ENCODE measurements around the gene CHMP1A. TPM values are rescaled to one million over a fixed set of nuclear protein-coding genes. Genes with fewer than 3 reads are reported as not detected.
"Not testable (repeated sequence)": the region's sequence is repeated elsewhere in the genome, so short reads cannot be mapped to it uniquely, and the experiment has no call there.

Gene CHMP1A
- total RNA-seq, 1 experiment from 2014 or later = 158 TPM

- H3K4me2 ChIP-seq (ENCODE audit: low read length); DNase-seq (ENCODE audit: low read depth, low spot score); POLR2A ChIA-PET; H3K4me3 ChIP-seq (replicated peaks in 1 of 2; ENCODE audit: low read depth in 1 of 2, low read length in 2 of 2); BruUV-seq (replicated peaks); H3K27me3 ChIP-seq (ENCODE audit: insufficient read depth, low read length); H3K9ac ChIP-seq (ENCODE audit: low read length); H2AFZ ChIP-seq (ENCODE audit: low read depth, low read length, poor library complexity, severe bottlenecking); H3K9me3 ChIP-seq (ENCODE audit: control insufficient read depth in 1 of 2, insufficient read depth in 1 of 2, low read depth in 1 of 2, low read length in 2 of 2); H4K20me1 ChIP-seq (ENCODE audit: insufficient read depth); RAD21 ChIA-PET (ENCODE audit: low non-redundant PET in 1 of 2, low total read pairs in 2 of 2, uncharacterized antibody in 2 of 2, unreplicated experiment in 2 of 2); intact Hi-C loops (cut with micrococcal nuclease); ATAC-seq; H3K27ac ChIP-seq (ENCODE audit: low read depth, low read length); H3K9me2 ChIP-seq (ENCODE audit: insufficient read depth): not testable (repeated sequence)
- CTCF ChIA-PET = interaction anchor here (1.1 kb wide), 1 partner anchor 11 kb away, joined by 3 read pairs; no protein-coding TSS in a partner anchor
- peaks cover 27 to 65% of the 10 kb centered on the region in 2 experiments; a peak in 3 of 4 replicates for H3K36me3 ChIP-seq (ENCODE audit: control insufficient read depth in 1 of 2, insufficient read depth in 2 of 2, low read length in 2 of 2)
- peaks cover 30% of the 10 kb centered on the region for H3K79me2 ChIP-seq (ENCODE audit: insufficient read depth, low read length)
- H3K4me1 ChIP-seq (ENCODE audit: control insufficient read depth in 1 of 2, insufficient read depth in 2 of 2, low read length in 2 of 2) = peaks cover 9 to 20% of the 10 kb centered on the region in 2 experiments
These were observed 32.1 kb upstream of the CHMP1A start for GRCh38 chr16:89689621-89690020.

GRCh38 chr16:89689142-89689541 is 31.6 kb upstream of the CHMP1A start:
- no peak overlapping the region for H3K4me3 ChIP-seq (replicated peaks in 1 of 2; ENCODE audit: low read depth in 1 of 2, low read length in 2 of 2)
- ATAC-seq = no peak
- no peak overlapping the region for H2AFZ ChIP-seq (ENCODE audit: low read depth, low read length, poor library complexity, severe bottlenecking)
- DNase-seq (ENCODE audit: low read depth, low spot score) = no peak
- POLR2A ChIA-PET = no interaction called here
- TF ChIP-seq POLR2A (IDR thresholded peaks at IDR 0.05; ENCODE audit: borderline replicate concordance, extremely low read depth, insufficient read depth, insufficient read length) = no peak
- TF ChIP-seq FOSL1 (IDR thresholded peaks at IDR 0.05; ENCODE audit: low read depth) = no peak
- no peak for TF ChIP-seq ELF1 (IDR thresholded peaks at IDR 0.05; ENCODE audit: borderline replicate concordance, low read depth)
- TF ChIP-seq CTCF (IDR thresholded peaks at IDR 0.05 in 2 of 3, conservative IDR thresholded peaks at IDR 0.05 in 1 of 3; ENCODE audit: borderline replicate concordance in 1 of 3, insufficient read depth in 1 of 3, low read depth in 2 of 3, low read length in 2 of 3) = no peak
- no peak for TF ChIP-seq REST (IDR thresholded peaks at IDR 0.05; ENCODE audit: low read depth)
- TF ChIP-seq RAD21 (IDR thresholded peaks at IDR 0.05; ENCODE audit: low read depth) = no peak
- no peak for TF ChIP-seq ZNF274 (IDR thresholded peaks at IDR 0.05; ENCODE audit: low read depth, low read length)
- no peak for TF ChIP-seq EZH2phosphoT487 (IDR thresholded peaks at IDR 0.05; ENCODE audit: borderline replicate concordance)
- TF ChIP-seq JUND (IDR thresholded peaks at IDR 0.05) = no peak
- no peaks in the 10 kb centered on the region for H4K20me1 ChIP-seq (ENCODE audit: insufficient read depth)
- CTCF ChIA-PET = interaction anchor here (1.1 kb wide), 1 partner anchor 11 kb away, joined by 3 read pairs; no protein-coding TSS in a partner anchor
- H3K27me3 ChIP-seq (ENCODE audit: insufficient read depth, low read length) = no peaks in the 10 kb centered on the region
- peaks cover 9 to 20% of the 10 kb centered on the region in 2 experiments for H3K4me1 ChIP-seq (ENCODE audit: control insufficient read depth in 1 of 2, insufficient read depth in 2 of 2, low read length in 2 of 2)
- peaks cover 3 to 6% of the 10 kb centered on the region in 2 experiments; a peak in 2 of 4 replicates for H3K9me3 ChIP-seq (ENCODE audit: control insufficient read depth in 1 of 2, insufficient read depth in 1 of 2, low read depth in 1 of 2, low read length in 2 of 2)
- peaks cover 27 to 62% of the 10 kb centered on the region in 2 experiments; a peak in 3 of 4 replicates for H3K36me3 ChIP-seq (ENCODE audit: control insufficient read depth in 1 of 2, insufficient read depth in 2 of 2, low read length in 2 of 2)
- no peak overlapping the region for H3K27ac ChIP-seq (ENCODE audit: low read depth, low read length)
- BruUV-seq (replicated peaks) = no TSS peak
- H3K4me2 ChIP-seq (ENCODE audit: low read length) = no peak overlapping the region
- intact Hi-C loops (cut with micrococcal nuclease) = no loop called here
- RAD21 ChIA-PET (ENCODE audit: low non-redundant PET in 1 of 2, low total read pairs in 2 of 2, uncharacterized antibody in 2 of 2, unreplicated experiment in 2 of 2) = no interaction called here
- peaks cover 30% of the 10 kb centered on the region for H3K79me2 ChIP-seq (ENCODE audit: insufficient read depth, low read length)
- no peaks in the 10 kb centered on the region for H3K9me2 ChIP-seq (ENCODE audit: insufficient read depth)
- H3K9ac ChIP-seq (ENCODE audit: low read length) = no peak overlapping the region

Data from HCT116 (cell line).